SK-N-SH treated with all-trans-retinoic acid at 6 μM for 48 hours (cell line): ENCODE results near the gene TMEM14C.

Experiments
- ARNTL ChIP-seq: fragments of 450-650 bp; formaldehyde crosslinking; IDR thresholded peaks from 2 replicates; pipeline ENCODE4 v1.5.0; 2020; ENCODE audit warnings: low read depth, mild to moderate bottlenecking, moderate library complexity, borderline replicate concordance
- ESRRG ChIP-seq: fragments of 250-450 bp; sonication (Bioruptor Pico); IDR thresholded peaks from 2 replicates; pipeline ENCODE4 v1.6.1; 2021; ENCODE audit warnings: mild to moderate bottlenecking
- OSR1 ChIP-seq: fragments of 250-450 bp; sonication (Bioruptor Pico); IDR thresholded peaks from 2 replicates; pipeline ENCODE4 v1.8.0; 2022; ENCODE audit warnings: moderate library complexity, mild to moderate bottlenecking, inconsistent platforms
- TOX ChIP-seq: fragments of 250-450 bp; sonication (Bioruptor Pico); IDR thresholded peaks from 2 replicates; pipeline ENCODE4 v1.8.0; 2021; ENCODE audit warnings: mild to moderate bottlenecking, moderate library complexity, borderline replicate concordance
- ZC3H10 ChIP-seq: fragments of 250-450 bp; sonication (Bioruptor Pico); IDR thresholded peaks from 2 replicates; pipeline ENCODE4 v1.5.1; 2021; ENCODE audit warnings: mild to moderate bottlenecking, moderate library complexity
- ZFP3 ChIP-seq: fragments of 250-450 bp; sonication (Bioruptor Pico); IDR thresholded peaks from 2 replicates; pipeline ENCODE4 v1.5.0; 2020; ENCODE audit warnings: mild to moderate bottlenecking, moderate library complexity

GRCh38 chr6:10722820-10723566 lies at the start of gene TMEM14C:
- TF ChIP-seq TOX (CRISPR knock-in tag) (no peak), ESRRG (CRISPR knock-in tag) (no peak), ARNTL (CRISPR knock-in tag) (no peak), OSR1 (CRISPR knock-in tag) (no peak), ZFP3 (no peak), ZC3H10 (no peak)
